WTC11 (cell line): ENCODE results near the gene PLPP7.

Experiments
- CBFB ChIP-seq: sonication (generic); formaldehyde crosslinking; IDR thresholded peaks from 2 replicates; pipeline ENCODE4 v1.8.1; 2022; ENCODE audit warnings: mild to moderate bottlenecking, low read depth, missing genetic modification reagents
- CTCF ChIP-seq: fragments of 200-600 bp; IDR thresholded peaks from 2 replicates; pipeline ENCODE4 v1.8.0; 2022; ENCODE audit warnings: antibody characterized with exemption
- GRHL2 ChIP-seq: fragments of 250-450 bp; sonication (Bioruptor Pico); IDR thresholded peaks from 2 replicates; pipeline ENCODE4 v1.8.0; 2022; ENCODE audit warnings: mild to moderate bottlenecking, moderate library complexity; ENCODE audit not compliant: insufficient replicate concordance, severe bottlenecking
- IRF1 ChIP-seq: sonication (generic); formaldehyde crosslinking; IDR thresholded peaks from 2 replicates; pipeline ENCODE4 v1.8.0; 2023; ENCODE audit warnings: missing genetic modification reagents
- NR1H2 ChIP-seq: sonication (generic); formaldehyde crosslinking; IDR thresholded peaks from 2 replicates; pipeline ENCODE4 v1.9.0; 2021; ENCODE audit warnings: mild to moderate bottlenecking, moderate library complexity, missing genetic modification reagents

- TF ChIP-seq GRHL2 (CRISPR knock-in tag) (no peak), CTCF (no peak), NR1H2 (CRISPR knock-in tag) (no peak), IRF1 (no peak), CBFB (CRISPR knock-in tag) (no peak)
Observed at GRCh38 chr9:131254626-131255025, 34.9 kb upstream of the PLPP7 start.
